HL-60 (cell line): ENCODE measurements around the gene SPIB.
"Not testable (repeated sequence)": the region's sequence is repeated elsewhere in the genome, so short reads cannot be mapped to it uniquely, and the experiment has no call there.

Experiments
- DNase-seq, 2 experiments: peaks; one replicate each; pipeline ENCODE4 v3.0.0-alpha.2; 2010 to 2020; ENCODE audit warnings: low read depth in 1 of 2, low spot score in 1 of 2
- H3K27ac ChIP-seq: fragments of 250-450 bp; sonication (Bioruptor Pico); replicated peaks from 2 replicates; pipeline ENCODE4 v1.5.1; 2020; ENCODE audit warnings: mild to moderate bottlenecking, moderate library complexity
- H3K27me3 ChIP-seq: fragments of 250-450 bp; sonication (Bioruptor Pico); 2 replicates; pipeline ENCODE4 v1.5.1; 2021; ENCODE audit warnings: mild to moderate bottlenecking, moderate library complexity; ENCODE audit not compliant: insufficient read depth, poor library complexity, severe bottlenecking
- H3K4me3 ChIP-seq: replicated peaks from 2 replicates; pipeline ENCODE4 v1.5.1; 2011; ENCODE audit warnings: mild to moderate bottlenecking, control low read depth, low read length; ENCODE audit not compliant: insufficient read depth
- CTCF ChIP-seq: IDR thresholded peaks from one replicate; pipeline ENCODE4 v1.5.1; 2011; ENCODE audit warnings: low read length, control low read depth, inconsistent platforms; ENCODE audit not compliant: insufficient read depth
- GABPA ChIP-seq: IDR thresholded peaks from 2 replicates; pipeline ENCODE4 v1.6.1; 2012; ENCODE audit warnings: low read depth
- POLR2AphosphoS5 ChIP-seq: IDR thresholded peaks from 2 replicates; pipeline ENCODE4 v1.6.1; 2012; ENCODE audit warnings: low read depth
- REST ChIP-seq: IDR thresholded peaks from 2 replicates; pipeline ENCODE4 v1.6.1; 2012; ENCODE audit warnings: low read depth; ENCODE audit not compliant: insufficient replicate concordance
- SPI1 ChIP-seq: IDR thresholded peaks from 2 replicates; pipeline ENCODE4 v1.6.1; 2012; ENCODE audit warnings: low read depth, mild to moderate bottlenecking, borderline replicate concordance

SPIB gene

GRCh38 chr19:50468818-50469217, 50.1 kb downstream of the SPIB start:
- DNase-seq, result no peak
- Histone ChIP-seq H3K27ac (no peak overlapping the region), H3K4me3 (no peak overlapping the region), H3K27me3 (no peaks in the 10 kb centered on the region)
- TF ChIP-seq POLR2AphosphoS5 (no peak), GABPA (no peak), REST (no peak), CTCF (no peak)

GRCh38 chr19:50473336-50473735, 54.6 kb downstream of the SPIB start:
- H3K4me3 ChIP-seq, H3K27ac ChIP-seq, H3K27me3 ChIP-seq, DNase-seq: not testable (repeated sequence)

GRCh38 chr19:50475101-50475568, 56.4 kb downstream of the SPIB start:
- no peak for DNase-seq
- H3K4me3 ChIP-seq, result no peak overlapping the region
- H3K27ac ChIP-seq, result no peak overlapping the region
- H3K27me3 ChIP-seq, result no peaks in the 10 kb centered on the region
- TF ChIP-seq GABPA (no peak), SPI1 (no peak), POLR2AphosphoS5 (no peak), REST (no peak), CTCF (no peak)

GRCh38 chr19:50475736-50476223, 57.0 kb downstream of the SPIB start:
- DNase-seq, result no peak
- Histone ChIP-seq H3K27me3 (no peaks in the 10 kb centered on the region), H3K4me3 (no peak overlapping the region; the same call in 1 of the 2 replicates), H3K27ac (no peak overlapping the region)
- TF ChIP-seq CTCF, result no peak
- TF ChIP-seq POLR2AphosphoS5, result no peak
- TF ChIP-seq SPI1, result no peak
- no peak for TF ChIP-seq REST
- no peak for TF ChIP-seq GABPA
